ENCODE results near the gene MAGEA10. TPM values are rescaled to one million over a fixed set of nuclear protein-coding genes. Genes with fewer than 3 reads are reported as not detected.

MAGEA10 gene
- total and polyA plus RNA-seq, 2 experiments from 2014 or later = not detected

GRCh38 chrX:152117305-152117704 lies 21.1 kb downstream of the MAGEA10 start (continued):
- no peak for TF ChIP-seq ZNF462 (CRISPR knock-in tag; IDR thresholded peaks at IDR 0.05)

- Mint-ChIP-seq H3K36me3 (ENCODE audit: low read depth) (no peaks in the 10 kb centered on the region), H3K4me3 (no peak overlapping the region), H3K27ac (no peak overlapping the region), H3K27me3 (ENCODE audit: insufficient read depth, low read depth, poor library complexity) (peaks cover 2% of the 10 kb centered on the region), H3K9me3 (no peaks in the 10 kb centered on the region; the same call in 2 of the 3 replicates), H3K4me1 (0 out of 3 replicates have a peak, but pooled peaks cover 2% of the 10 kb centered on the region)
- Histone ChIP-seq H3K4me3 (no peak overlapping the region), H4K20me1 (replicated peaks; ENCODE audit: insufficient read depth) (no peaks in the 10 kb centered on the region), H3K4me1 (ENCODE audit: insufficient read depth) (no peaks in the 10 kb centered on the region), H3K27ac (ENCODE audit: low read depth) (no peak overlapping the region), H3K9me2 (ENCODE audit: insufficient read depth) (no peaks in the 10 kb centered on the region), H3K36me3 (ENCODE audit: insufficient read depth) (no peaks in the 10 kb centered on the region), H3F3A (replicated peaks; ENCODE audit: low read depth) (no peaks in the 10 kb centered on the region), H3K79me2 (replicated peaks; ENCODE audit: insufficient read depth) (no peaks in the 10 kb centered on the region), H3K4me2 (no peak overlapping the region), H2AFZ (no peak overlapping the region), H3K27me3 (ENCODE audit: insufficient read depth) (no peaks in the 10 kb centered on the region)
- ATAC-seq (no peak), DNase-seq (ENCODE audit: low spot score) (no peak)
- TF ChIP-seq ETS1 (IDR thresholded peaks at IDR 0.05) = no peak
- no peak for TF ChIP-seq JUNB (IDR thresholded peaks at IDR 0.05; ENCODE audit: unreplicated experiment)
- TF ChIP-seq EZH2phosphoT487 (IDR thresholded peaks at IDR 0.05; ENCODE audit: unreplicated experiment) = no peak
Measured at GRCh38 chrX:152108527-152108926, 29.9 kb downstream of the MAGEA10 start.

Data from GM23338 (cell line).